HG03460 (cell line): ENCODE results near the gene DNM3.

Experiments used
- ATAC-seq: cut with Tn5 transposase; IDR thresholded peaks from one replicate; pipeline ENCODE4 v1.9.1; 2021; ENCODE audit not compliant: unreplicated experiment

DNM3 gene

GRCh38 chr1:171868217-171868803 lies 27.0 kb downstream of the DNM3 start:
- ATAC-seq: no peak

GRCh38 chr1:171869097-171869496 lies 27.8 kb downstream of the DNM3 start:
- no peak for ATAC-seq

- no peak for ATAC-seq
These were observed 30.6 kb downstream of the DNM3 start for GRCh38 chr1:171871848-171872247.

- no peak for ATAC-seq
These were observed 31.1 kb downstream of the DNM3 start for GRCh38 chr1:171872430-171872829.

DNA sequence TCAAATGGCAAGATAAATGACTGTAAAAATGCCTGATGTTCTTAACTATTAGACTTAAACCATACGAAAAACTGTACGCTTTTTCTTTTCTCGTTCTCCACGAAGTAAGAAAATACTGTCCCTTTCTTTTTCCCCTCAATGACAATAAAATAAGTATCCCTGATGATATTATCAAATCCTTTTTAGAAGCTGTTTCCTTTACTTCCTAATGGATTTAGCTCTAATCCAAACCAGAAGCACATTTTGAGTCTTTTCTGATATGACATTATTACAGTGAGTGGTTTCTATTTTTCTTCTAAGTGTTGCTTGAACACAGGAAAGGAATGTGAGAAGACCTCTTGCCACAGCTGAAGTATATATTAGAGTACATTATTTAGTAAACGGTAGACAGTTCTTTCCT lies 32.4 kb downstream of the DNM3 start:
- no peak for ATAC-seq

DNA sequence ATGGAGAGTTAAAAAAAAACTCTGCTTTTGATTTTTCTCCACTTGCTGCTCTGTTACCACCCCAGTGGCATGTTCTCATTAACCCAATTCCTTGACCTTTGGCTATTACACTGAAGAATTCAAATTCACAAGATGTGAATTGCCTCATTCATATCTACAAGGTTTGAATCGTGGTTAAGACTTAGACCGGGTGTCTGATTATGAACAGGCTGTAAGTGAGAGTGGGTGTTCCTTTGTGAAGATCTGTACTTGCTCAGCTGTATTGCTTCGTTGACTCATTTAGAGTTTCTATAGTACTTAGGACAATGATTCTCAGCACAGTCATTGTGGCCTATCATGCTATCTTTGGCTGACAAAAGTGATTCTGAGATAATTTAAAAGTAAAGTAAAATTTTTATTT lies 36.4 kb downstream of the DNM3 start:
- no peak for ATAC-seq

GRCh38 chr1:171879556-171879955 lies 38.3 kb downstream of the DNM3 start:
- ATAC-seq: no peak

- ATAC-seq: no peak
These were observed 40.1 kb downstream of the DNM3 start for GRCh38 chr1:171881442-171881841.

DNA sequence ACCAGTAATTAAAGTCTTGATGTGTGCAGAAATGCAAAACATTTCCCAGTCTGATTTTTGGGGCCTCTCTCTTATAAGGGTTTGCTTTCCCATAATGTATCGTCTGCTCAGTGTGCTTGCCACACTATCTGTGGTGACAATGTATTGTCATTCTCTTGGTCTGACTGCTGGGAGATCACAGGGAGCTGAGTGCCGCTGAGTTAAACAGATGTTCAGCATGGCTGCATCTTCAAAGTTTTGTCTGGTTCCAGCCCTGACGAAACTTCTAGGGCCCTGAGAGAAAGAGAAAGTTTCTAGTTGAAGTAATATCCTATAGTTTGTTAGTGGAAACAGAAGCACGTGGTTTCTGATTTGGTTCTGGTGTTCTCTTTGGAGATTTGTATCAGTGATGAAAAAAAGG lies 42.6 kb downstream of the DNM3 start:
- ATAC-seq: no peak

GRCh38 chr1:171884475-171884874 lies 43.2 kb downstream of the DNM3 start:
- no peak for ATAC-seq

DNA sequence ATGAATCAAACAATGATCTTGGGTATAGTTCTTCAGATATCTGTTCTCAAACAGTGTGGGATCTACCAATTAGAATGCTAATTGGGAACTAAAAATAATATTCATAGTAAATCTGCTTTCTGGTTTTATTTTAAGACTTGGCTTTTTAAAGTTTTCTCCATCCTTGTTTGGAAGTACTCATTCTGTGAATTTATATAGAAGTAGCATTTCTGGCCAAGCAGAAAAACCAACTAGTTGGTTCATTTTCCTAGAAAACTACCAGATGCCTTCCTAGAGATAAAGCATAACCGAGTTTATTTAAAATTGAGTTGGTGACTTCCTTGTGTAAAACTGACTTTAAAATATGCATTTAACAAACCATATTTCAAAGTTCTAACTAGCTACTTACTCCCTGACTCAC lies 48.8 kb downstream of the DNM3 start:
- no peak for ATAC-seq

- ATAC-seq: no peak
These were observed 55.8 kb downstream of the DNM3 start for GRCh38 chr1:171896936-171897703.

DNA sequence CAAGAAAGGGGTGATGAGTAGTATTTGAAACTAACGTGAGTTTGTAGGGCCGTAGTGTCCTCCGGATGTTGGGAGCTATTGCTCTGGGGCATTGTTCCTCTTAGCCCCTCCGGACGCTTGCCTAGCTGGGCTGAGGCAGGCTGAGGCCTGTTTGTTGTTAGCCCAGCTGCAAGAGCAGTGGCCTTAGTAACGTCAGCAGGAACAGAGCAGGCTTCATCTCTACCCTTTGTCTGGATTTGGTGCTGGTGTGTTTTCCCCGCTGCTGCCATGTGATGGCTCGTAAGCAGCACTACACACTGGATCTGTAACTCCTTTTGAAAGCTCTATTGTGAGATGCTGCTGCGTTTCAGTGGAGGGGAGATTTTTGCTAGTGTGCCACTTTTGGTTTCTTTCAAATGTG lies 57.6 kb downstream of the DNM3 start:
- ATAC-seq: no peak

- ATAC-seq: no peak
These were observed 58.5 kb downstream of the DNM3 start for GRCh38 chr1:171899838-171900237.

- no peak for ATAC-seq
These were observed 59.9 kb downstream of the DNM3 start for GRCh38 chr1:171901245-171901644.

- no peak for ATAC-seq
These were observed 61.2 kb downstream of the DNM3 start for GRCh38 chr1:171902527-171902926.

- ATAC-seq: no peak
These were observed 63.6 kb downstream of the DNM3 start for GRCh38 chr1:171904778-171905450.

GRCh38 chr1:171909711-171910110 lies 68.4 kb downstream of the DNM3 start:
- ATAC-seq: no peak

DNA sequence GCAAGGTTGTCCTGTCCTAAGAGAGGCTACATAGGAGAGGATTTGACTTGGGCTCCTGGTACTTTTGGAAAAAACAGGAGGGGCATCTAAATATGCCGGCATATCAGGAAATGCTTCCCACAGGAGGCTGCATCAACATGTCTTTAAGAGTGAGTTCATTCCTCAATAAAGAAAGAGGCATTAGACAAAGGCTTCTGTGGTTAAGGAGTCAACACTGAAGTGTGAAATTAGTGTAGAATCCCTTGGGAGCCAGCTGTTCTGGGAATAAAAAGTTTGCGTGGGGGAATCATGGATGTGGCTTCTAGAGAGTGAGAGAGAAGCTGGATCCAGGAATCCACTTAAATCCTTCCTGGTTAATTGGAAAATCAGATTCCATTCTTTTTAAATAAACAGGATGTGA lies 69.5 kb downstream of the DNM3 start:
- no peak for ATAC-seq

- ATAC-seq: no peak
These were observed 70.2 kb downstream of the DNM3 start for GRCh38 chr1:171911506-171911905.

DNA sequence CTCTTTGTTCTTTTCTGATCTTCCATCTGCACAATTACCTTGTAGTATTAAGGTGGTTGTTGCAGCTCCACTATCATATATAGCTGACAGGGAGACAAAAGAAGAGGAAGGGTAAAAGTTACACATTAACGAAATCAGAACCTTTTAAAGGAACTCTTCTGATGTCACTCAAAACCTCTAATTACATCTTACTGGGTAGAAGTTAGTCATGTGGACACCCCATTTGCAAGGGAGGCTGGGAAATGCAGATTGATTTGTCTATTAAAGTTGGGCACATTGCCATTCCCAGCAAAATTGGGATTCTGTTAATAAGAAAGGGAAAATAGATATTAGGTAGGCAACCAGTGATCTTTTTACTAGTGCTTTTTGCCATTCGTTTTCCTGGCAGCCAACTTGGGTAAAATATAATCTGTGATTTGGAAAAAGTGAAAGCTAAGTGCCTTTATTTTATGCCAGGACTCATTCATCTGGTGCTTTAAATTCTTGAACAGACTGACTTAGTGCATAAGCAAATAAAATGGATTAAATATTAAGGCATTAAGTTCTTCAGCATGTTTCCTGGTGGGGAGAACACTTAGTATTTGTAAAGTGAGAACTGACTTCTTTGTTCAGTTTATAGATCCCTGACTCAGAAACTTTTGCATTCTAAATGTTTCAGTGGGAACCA lies 71.3 kb downstream of the DNM3 start:
- ATAC-seq: no peak

GRCh38 chr1:171913385-171913784 lies 72.1 kb downstream of the DNM3 start:
- ATAC-seq: no peak
